OCI-LY1 (cell line): ENCODE results near the gene FAHD2B.

Experiments used
- CTCF ChIP-seq: fragments of 200-600 bp; sonication (generic), shearing (Covaris generic); IDR thresholded peaks from 2 replicates; pipeline ENCODE4 v1.5.1; 2017; ENCODE audit warnings: mild to moderate bottlenecking, antibody characterized with exemption, low read length, moderate library complexity, mixed read lengths
- EZH2 ChIP-seq: fragments of 200-600 bp; sonication (generic), shearing (Covaris generic); IDR thresholded peaks from 2 replicates; pipeline ENCODE4 v1.8.0; 2017; ENCODE audit warnings: borderline replicate concordance, mixed run types, mild to moderate bottlenecking, antibody characterized with exemption, low read length, moderate library complexity, mixed read lengths

GRCh38 chr2:97067279-97068004, 27.2 kb downstream of the FAHD2B start:
- TF ChIP-seq CTCF (no peak), EZH2 (no peak)
